NCI-H1105 treated with DMSO at 0.1 percent for 48 hours (cell line): ENCODE results near the gene PMP22.

Experiments
- DNase-seq: peaks from one replicate; lab custom pipeline; 2025; lab: John Stamatoyannopoulos, UW

Gene PMP22

GRCh38 chr17:15265131-15265530 lies at the start of gene PMP22:
Gene PMP22, minus strand, starts transcription at chr17:15265326. Its CDS starts 4,599 bp downstream, at chr17:15260727.
- DNase-seq, result no peak

- DNase-seq, result no peak
These were observed 46.9 kb upstream of the PMP22 start for GRCh38 chr17:15311996-15312395.

- no peak for DNase-seq
These were observed 44.7 kb upstream of the PMP22 start for GRCh38 chr17:15309793-15310192.

- DNase-seq, result no peak
These were observed 44.1 kb upstream of the PMP22 start for GRCh38 chr17:15309236-15309635.

GRCh38 chr17:15308758-15309157 lies 43.6 kb upstream of the PMP22 start:
- peak; percentile 37 for DNase-seq

GRCh38 chr17:15307710-15308111 lies 42.6 kb upstream of the PMP22 start:
- no peak for DNase-seq

- no peak for DNase-seq
These were observed 38.7 kb upstream of the PMP22 start for GRCh38 chr17:15303851-15304250.

- no peak for DNase-seq
These were observed 38.1 kb upstream of the PMP22 start for GRCh38 chr17:15303268-15303667.

- DNase-seq, result no peak
These were observed 36.7 kb upstream of the PMP22 start for GRCh38 chr17:15301845-15302244.

GRCh38 chr17:15298176-15298575 lies 33.0 kb upstream of the PMP22 start:
- no peak for DNase-seq

- DNase-seq, result no peak
These were observed 28.4 kb upstream of the PMP22 start for GRCh38 chr17:15293558-15293957.

GRCh38 chr17:15291674-15292361 lies 26.7 kb upstream of the PMP22 start:
- DNase-seq, result no peak

GRCh38 chr17:15290605-15291004 lies 25.5 kb upstream of the PMP22 start:
- no peak for DNase-seq

GRCh38 chr17:15289285-15290183 lies 24.4 kb upstream of the PMP22 start:
- peak; percentile 35 for DNase-seq

- DNase-seq, result no peak
These were observed 23.7 kb upstream of the PMP22 start for GRCh38 chr17:15288859-15289258.

- DNase-seq, result no peak
These were observed 22.6 kb upstream of the PMP22 start for GRCh38 chr17:15287538-15288267.

GRCh38 chr17:15285466-15285865 lies 20.3 kb upstream of the PMP22 start:
- DNase-seq, result no peak

GRCh38 chr17:15284537-15284936 lies 19.4 kb upstream of the PMP22 start:
- no peak for DNase-seq

GRCh38 chr17:15284107-15284506 lies 19.0 kb upstream of the PMP22 start:
- DNase-seq, result no peak

GRCh38 chr17:15281909-15282308 lies 16.8 kb upstream of the PMP22 start:
- no peak for DNase-seq

GRCh38 chr17:15278924-15279477 lies 13.9 kb upstream of the PMP22 start:
- no peak for DNase-seq

GRCh38 chr17:15278380-15278779 lies 13.3 kb upstream of the PMP22 start:
- no peak for DNase-seq
